AG09309 (cell line): ENCODE measurements around the gene ANGPTL8.
A peak's percentile ranks its signal among the peaks of the same experiment; 100 is the strongest.

Experiments used
- DNase-seq: peaks from one replicate; pipeline ENCODE4 v3.0.0-alpha.2; 2010; ENCODE audit warnings: low read depth
- H3K4me3 ChIP-seq: 2 replicates; pipeline ENCODE4 v1.5.1; 2011; ENCODE audit warnings: mild to moderate bottlenecking, low read depth, low read length, moderate library complexity; ENCODE audit not compliant: control insufficient read depth
- CTCF ChIP-seq: IDR thresholded peaks from 2 replicates; pipeline ENCODE4 v1.5.1; 2011; ENCODE audit warnings: mild to moderate bottlenecking, low read depth, low read length, inconsistent platforms; ENCODE audit not compliant: insufficient read depth, control insufficient read depth; ENCODE audit errors: missing control alignments

Gene ANGPTL8

GRCh38 chr19:11256189-11256588 lies 16.8 kb downstream of the ANGPTL8 start:
- no peak for TF ChIP-seq CTCF
- no peak for DNase-seq
- no peak overlapping the region for H3K4me3 ChIP-seq

- DNase-seq = no peak
- no peak for TF ChIP-seq CTCF
- H3K4me3 ChIP-seq = no peak overlapping the region
These were observed 18.5 kb downstream of the ANGPTL8 start for GRCh38 chr19:11257846-11258380.

GRCh38 chr19:11260996-11261395 lies 21.6 kb downstream of the ANGPTL8 start:
- TF ChIP-seq CTCF = no peak
- no peak overlapping the region; the same call in 1 of the 2 replicates for H3K4me3 ChIP-seq
- no peak for DNase-seq

- no peak for TF ChIP-seq CTCF
- no peak for DNase-seq
- H3K4me3 ChIP-seq = peak overlapping the region; percentile 74
These were observed 22.1 kb downstream of the ANGPTL8 start for GRCh38 chr19:11261431-11261970.

- no peak for DNase-seq
- H3K4me3 ChIP-seq = peak within 1 kb of the TSS; percentile 74
- peak; percentile 47 for TF ChIP-seq CTCF
These were observed 22.8 kb downstream of the ANGPTL8 start, which contains the start of gene DOCK6 for GRCh38 chr19:11261971-11262839. Gene DOCK6 (minus strand): TSS chr19:11262524. CDS start chr19:11262440, 84 bp downstream.

GRCh38 chr19:11263726-11264125 lies 24.3 kb downstream of the ANGPTL8 start:
- no peak for DNase-seq
- no peak for TF ChIP-seq CTCF
- H3K4me3 ChIP-seq = no peak overlapping the region
